K562 (cell line): ENCODE measurements around the gene ING1. TPM values are rescaled to one million over a fixed set of nuclear protein-coding genes. Genes with fewer than 3 reads are reported as not detected.

Experiments
- ATAC-seq: fragments of 200-7000 bp; cut with Tn5 transposase; 3 replicates; pipeline ENCODE4 v1.9.1; 2020; ENCODE audit warnings: moderate library complexity
- BruUV-seq: library from RNA; stranded (reverse); fragments of 400-500 nt; replicated peaks from 2 replicates; lab custom pipeline; 2021; lab: Mats Ljungman, UMichigan
- CTCF ChIA-PET: fragments of 300-600 bp; formaldehyde crosslinking; extraction: SDS; loops from one replicate; lab custom pipeline; 2021; ENCODE audit warnings: low intra/inter-chr PET ratio; lab: Yijun Ruan, JAX
- POLR2A ChIA-PET: fragments of 300-600, 350-650 bp; sonication (Branson Sonifier 250); formaldehyde crosslinking; extraction: SDS; loops from one replicate; lab custom pipeline; 2021; ENCODE audit warnings: antibody characterized with exemption, inconsistent platforms; lab: Yijun Ruan, JAX
- DNase-seq, 4 experiments: peaks; one replicate each; pipeline versions ENCODE4 v3.0.0 to v3.0.0-alpha.2; 2011 to 2018; ENCODE audit warnings: low spot score in 3 of 4, mixed read lengths in 3 of 4; ENCODE audit errors: extremely low read depth in 1 of 4
- FAIRE-seq: peaks from 2 replicates; lab custom pipeline; 2011; peaks lifted over from hg19 to GRCh38; lab: Jason Lieb, UNC
- H2AFZ ChIP-seq: 2 replicates; pipeline ENCODE4 v1.6.0; 2011; ENCODE audit warnings: low read depth, low read length, control low read depth, inconsistent platforms
- H3K27ac ChIP-seq: fragments of 200-600 bp; 3 replicates; pipeline ENCODE4 v1.8.0; 2011; ENCODE audit warnings: low read depth, mild to moderate bottlenecking, control low read depth, inconsistent platforms, low read length, moderate library complexity, mixed read lengths; ENCODE audit errors: extremely low read depth
- H3K27me3 ChIP-seq, 2 experiments: fragments of 300-600 bp in 1 of 2; 2 replicates in 1 of 2; 3 replicates in 1 of 2; pipeline versions ENCODE4 v1.6.0 to v1.8.0; 2011; ENCODE audit warnings: inconsistent platforms in 2 of 2, low read length in 2 of 2, mild to moderate bottlenecking in 1 of 2, mixed read lengths in 1 of 2, moderate library complexity in 1 of 2; ENCODE audit not compliant: control insufficient read depth in 2 of 2, insufficient read depth in 2 of 2
- H3K36me3 ChIP-seq: fragments of 300-600 bp; 3 replicates; pipeline ENCODE4 v1.8.0; 2011; ENCODE audit warnings: mild to moderate bottlenecking, low read length, inconsistent platforms; ENCODE audit not compliant: control insufficient read depth, insufficient read depth
- H3K4me1 ChIP-seq, 2 experiments: fragments of 200-600 bp in 1 of 2; replicated peaks in 1 of 2; 2 replicates in 1 of 2; 3 replicates in 1 of 2; pipeline versions ENCODE4 v1.5.1 to v1.8.0; 2011; ENCODE audit warnings: inconsistent platforms in 2 of 2, low read length in 2 of 2, mild to moderate bottlenecking in 1 of 2, mixed read lengths in 1 of 2, moderate library complexity in 1 of 2; ENCODE audit not compliant: control insufficient read depth in 2 of 2, insufficient read depth in 2 of 2
- H3K4me2 ChIP-seq: 2 replicates; pipeline ENCODE4 v1.6.1; 2011; ENCODE audit warnings: low read length, control low read depth, inconsistent platforms, mixed read lengths; ENCODE audit not compliant: insufficient read depth
- H3K4me3 ChIP-seq: fragments of 200-600 bp; sonication (generic), shearing (Covaris generic); 2 replicates; pipeline ENCODE4 v1.5.1; 2016; ENCODE audit warnings: control low read depth, inconsistent platforms
- H3K79me2 ChIP-seq: fragments of 200-600 bp; 3 replicates; pipeline ENCODE4 v1.8.0; 2011; ENCODE audit warnings: low read length, inconsistent platforms; ENCODE audit not compliant: control insufficient read depth, insufficient read depth
- H3K9ac ChIP-seq, 2 experiments: 2 replicates each; pipeline versions ENCODE4 v1.6.0 to v1.6.1; 2011; ENCODE audit warnings: low read depth in 2 of 2, low read length in 2 of 2, control low read depth in 1 of 2, inconsistent platforms in 1 of 2, mild to moderate bottlenecking in 1 of 2, mixed read lengths in 1 of 2; ENCODE audit not compliant: insufficient read depth in 1 of 2
- H3K9me1 ChIP-seq: one replicate; pipeline ENCODE4 v1.6.0; 2011; ENCODE audit warnings: inconsistent platforms, mild to moderate bottlenecking, low read length, moderate library complexity; ENCODE audit not compliant: control insufficient read depth, insufficient read depth
- H3K9me3 ChIP-seq: replicated peaks from 2 replicates; pipeline ENCODE4 v1.5.1; 2011; ENCODE audit warnings: low read depth, low read length, inconsistent platforms; ENCODE audit not compliant: control insufficient read depth, insufficient read depth
- H4K20me1 ChIP-seq: replicated peaks from 2 replicates; pipeline ENCODE4 v1.6.1; 2011; ENCODE audit warnings: low read length, inconsistent platforms, mixed read lengths; ENCODE audit not compliant: control insufficient read depth, insufficient read depth
- AFF4 ChIP-seq: sonication (generic); formaldehyde crosslinking; IDR thresholded peaks from 2 replicates; pipeline ENCODE4 v1.8.0; 2023; ENCODE audit warnings: mild to moderate bottlenecking, missing genetic modification reagents
- GTF2E2 ChIP-seq: fragments of 200-800 bp; sonication (Bioruptor generic); IDR thresholded peaks from 2 replicates; pipeline ENCODE4 v1.6.1; 2016; ENCODE audit warnings: missing genetic modification characterization, missing compliant biosample characterization
- GTF2F1 ChIP-seq: IDR thresholded peaks from 2 replicates; pipeline ENCODE4 v1.6.1; 2011; ENCODE audit warnings: low read depth, low read length, improper control_type of control experiment
- MCM2 ChIP-seq: fragments of 450-650 bp; IDR thresholded peaks from 2 replicates; pipeline ENCODE4 v1.6.1; 2017; ENCODE audit warnings: low read depth, mild to moderate bottlenecking
- NFYB ChIP-seq: IDR thresholded peaks from 2 replicates; pipeline ENCODE4 v1.6.1; 2011; ENCODE audit warnings: mild to moderate bottlenecking, moderate library complexity; ENCODE audit not compliant: insufficient read length; ENCODE audit errors: extremely low read depth
- POLR2AphosphoS2 ChIP-seq: IDR thresholded peaks from 2 replicates; pipeline ENCODE4 v1.6.1; 2012; ENCODE audit warnings: low read length, improper control_type of control experiment
- POLR2G ChIP-seq: fragments of 200-400 bp; formaldehyde crosslinking; IDR thresholded peaks from 2 replicates; pipeline ENCODE4 v1.6.1; 2017; ENCODE audit warnings: low read depth, mild to moderate bottlenecking, antibody characterized with exemption, low read length, moderate library complexity
- RBM14 ChIP-seq: fragments of 200-400 bp; formaldehyde crosslinking; IDR thresholded peaks from 2 replicates; pipeline ENCODE4 v1.6.1; 2018; ENCODE audit warnings: low read depth, mild to moderate bottlenecking, low read length, moderate library complexity, borderline replicate concordance; ENCODE audit not compliant: insufficient read depth
- SAFB ChIP-seq: fragments of 200-400 bp; formaldehyde crosslinking; IDR thresholded peaks from 2 replicates; pipeline ENCODE4 v1.6.1; 2017; ENCODE audit warnings: low read depth, low read length, borderline replicate concordance
- SP1 ChIP-seq: sonication (generic); formaldehyde crosslinking; IDR thresholded peaks from 2 replicates; pipeline ENCODE4 v1.8.1; 2022; ENCODE audit warnings: mild to moderate bottlenecking, missing genetic modification reagents
- STAG1 ChIP-seq: sonication (generic); formaldehyde crosslinking; IDR thresholded peaks from 2 replicates; pipeline ENCODE4 v1.5.0; 2020; ENCODE audit warnings: missing genetic modification reagents, borderline replicate concordance
- ZBTB1 ChIP-seq: sonication (generic); formaldehyde crosslinking; IDR thresholded peaks from 2 replicates; pipeline ENCODE4 v1.8.1; 2023; ENCODE audit warnings: missing genetic modification reagents, low read depth, mild to moderate bottlenecking, borderline replicate concordance
- ZNF449 ChIP-seq: fragments of 250-450 bp; sonication (Bioruptor Pico); IDR thresholded peaks from 2 replicates; pipeline ENCODE4 v1.8.0; 2022; ENCODE audit warnings: moderate library complexity, mild to moderate bottlenecking, inconsistent platforms
- ZNF584 ChIP-seq: fragments of 200-800 bp; sonication (Bioruptor generic); IDR thresholded peaks from 2 replicates; pipeline ENCODE4 v1.6.1; 2016; ENCODE audit warnings: low read depth, mild to moderate bottlenecking, missing genetic modification characterization, missing compliant biosample characterization
- ZNF785 ChIP-seq: fragments of 250-450 bp; sonication (Bioruptor Pico); IDR thresholded peaks from 2 replicates; pipeline ENCODE4 v1.4.0; 2020; ENCODE audit warnings: mild to moderate bottlenecking
- WGBS: fragments of 100-300 bp; shearing (Covaris generic); methylation state at CpG from one replicate; pipeline ENCODE4 v1.1.6; 2016; ENCODE audit warnings: low coverage, mixed read lengths; ENCODE audit not compliant: insufficient coverage; ENCODE audit errors: missing lambda C conversion rate; 5-methylcytosine and 5-hydroxymethylcytosine counted together
- in situ Hi-C: fragments of 300-500 bp; cut with MboI; formaldehyde crosslinking; loops from 4 replicates; pipeline ENCODE4 v1.15.0; 2018; ENCODE audit warnings: inconsistent platforms, mixed read lengths
- intact Hi-C: fragments of 100-400 bp; cut with micrococcal nuclease; formaldehyde crosslinking; loops from 2 replicates; pipeline ENCODE4 v1.14.2; 2022
- polyA plus RNA-seq, 8 experiments: library from polyadenylated mRNA; depleted of rRNA in 4 of 8; stranded (reverse) in 5 of 8; unstranded in 3 of 8; fragments of >200 nt; fragmentation: Nextera tagmentation in 2 of 8; fragmentation: Illumina TruSeq in 1 of 8; extraction: Ambion mirVana in 2 of 8; extraction: Trizol in 1 of 8; gene quantifications; 2 replicates each; pipeline versions ENCODE4 v1.2.1 to v1.2.3, GENCODE V29; 2011 to 2014; ENCODE audit warnings: inconsistent platforms in 1 of 8, missing spikeins in 1 of 8
- total RNA-seq, 7 experiments: library from RNA; depleted of rRNA in 6 of 7; stranded (reverse); fragments of >200 nt in 6 of 7; fragmentation: Illumina TruSeq in 2 of 7; extraction: Trizol in 2 of 7; gene quantifications; 2 replicates each; pipeline versions ENCODE4 v1.2.1 to v1.2.3, GENCODE V29; 2011 to 2021; ENCODE audit warnings: low replicate concordance in 1 of 7

ING1 gene
- total and polyA plus RNA-seq, 9 of the 15 experiments (the other 6 are each of a cell fraction or from before 2014, with no cell fraction given): 1.0 to 20.1 (median 8.2) TPM

GRCh38 chr13:110683203-110683883 lies 30.2 kb upstream of the ING1 start (continued):
- TF ChIP-seq ZNF449 (no peak), RBM14 (no peak), SAFB (no peak), GTF2F1 (no peak), ZNF785 (CRISPR knock-in tag) (no peak)

- Histone ChIP-seq H3K4me2 (no peak overlapping the region), H2AFZ (no peak overlapping the region), H3K9me1 (no peaks in the 10 kb centered on the region), H3K27me3 (no peaks in the 10 kb centered on the region), H3K27ac (no peak overlapping the region), H3K36me3 (peaks cover 58% of the 10 kb centered on the region; the same call in 2 of the 3 replicates), H4K20me1 (no peaks in the 10 kb centered on the region), H3K4me1 (no peaks in the 10 kb centered on the region; a peak in 1 of 5 replicates), H3K4me3 (no peak overlapping the region), H3K9me3 (no peaks in the 10 kb centered on the region), H3K79me2 (no peaks in the 10 kb centered on the region), H3K9ac (no peak overlapping the region; a peak in 1 of 4 replicates)
- in situ Hi-C loops (no loop called here), intact Hi-C loops (loop anchor here (5.0 kb wide), 1 partner anchor 133 kb away; no protein-coding TSS in a partner anchor)
- no TSS peak for BruUV-seq
- ChIA-PET POLR2A (interaction anchor here (0.9 kb wide), 1 partner anchor 31 kb away, joined by 5 read pairs; no protein-coding TSS in a partner anchor), CTCF (no interaction called here)
- ATAC-seq (no peak), DNase-seq (no peak), FAIRE-seq (no peak)
- 90% methylated on average over 2 of the region's 5 CpGs for WGBS
- TF ChIP-seq POLR2AphosphoS2 (no peak), SP1 (CRISPR knock-in tag) (no peak), ZBTB1 (CRISPR knock-in tag) (no peak), STAG1 (CRISPR knock-in tag) (no peak), ZNF584 (no peak), NFYB (no peak), POLR2G (no peak), AFF4 (CRISPR knock-in tag) (no peak), MCM2 (no peak), GTF2E2 (tag) (no peak)
Measured at GRCh38 chr13:110683921-110684320, 29.6 kb upstream of the ING1 start.
